Measurements from ENCODE around the gene MYB. TPM values are rescaled to one million over a fixed set of nuclear protein-coding genes. Genes with fewer than 3 reads are reported as not detected.
A peak's percentile ranks its signal among the peaks of the same experiment; 100 is the strongest.

Gene MYB
- total RNA-seq, 1 experiment from 2014 or later: 6.1 TPM

GRCh38 chr6:135162678-135163439, 18.2 kb upstream of the MYB start:
- Mint-ChIP-seq H3K4me1 (peaks cover 7% of the 10 kb centered on the region), H3K9me3 (no peaks in the 10 kb centered on the region), H3K27ac (no peak overlapping the region), H3K27me3 (ENCODE audit: low read depth) (no peaks in the 10 kb centered on the region), H3K4me3 (no peak overlapping the region), H3K36me3 (no peaks in the 10 kb centered on the region)
- TF ChIP-seq CTCF (IDR thresholded peaks at IDR 0.05): peak; percentile 96
- TF ChIP-seq SMAD3 (CRISPR knock-in tag; IDR thresholded peaks at IDR 0.05; ENCODE audit: borderline replicate concordance): no peak
- DNase-seq (ENCODE audit: low spot score) (peak; percentile 89), ATAC-seq (peak; percentile 98)
- ChIA-PET POLR2A (no interaction called here), CTCF (interaction anchor here (0.5 to 2.2 kb wide), 34 partner anchors 9 to 1066 kb away, joined by 3 to 24 read pairs (median 4); partner anchors contain the start of genes HBS1L and MYB)

GRCh38 chr6:135163440-135163738, 17.7 kb upstream of the MYB start:
- H3K27ac Mint-ChIP-seq: no peak overlapping the region
- no peaks in the 10 kb centered on the region for H3K27me3 Mint-ChIP-seq (ENCODE audit: low read depth)
- no peak overlapping the region for H3K4me3 Mint-ChIP-seq
- ATAC-seq: no peak
- H3K4me1 Mint-ChIP-seq: peaks cover 7% of the 10 kb centered on the region
- ChIA-PET POLR2A (no interaction called here), CTCF (interaction anchor here (0.9 to 2.2 kb wide), 9 partner anchors 15 to 277 kb away, joined by 3 to 19 read pairs (median 4); no protein-coding TSS in a partner anchor)
- no peaks in the 10 kb centered on the region for H3K9me3 Mint-ChIP-seq
- H3K36me3 Mint-ChIP-seq: no peaks in the 10 kb centered on the region
- no peak for DNase-seq (ENCODE audit: low spot score)
- TF ChIP-seq ZNF512 (CRISPR knock-in tag; IDR thresholded peaks at IDR 0.05; ENCODE audit: borderline replicate concordance): no peak
- TF ChIP-seq ARID4B (CRISPR knock-in tag; IDR thresholded peaks at IDR 0.05; ENCODE audit: borderline replicate concordance): no peak
- TF ChIP-seq TEAD4 (CRISPR knock-in tag; IDR thresholded peaks at IDR 0.05): no peak
- no peak for TF ChIP-seq PRRX2 (CRISPR knock-in tag; IDR thresholded peaks at IDR 0.05)
- TF ChIP-seq MAX (CRISPR knock-in tag; IDR thresholded peaks at IDR 0.05): no peak
- TF ChIP-seq ZNF219 (CRISPR knock-in tag; IDR thresholded peaks at IDR 0.05; ENCODE audit: borderline replicate concordance): no peak
- TF ChIP-seq STAT6 (CRISPR knock-in tag; conservative IDR thresholded peaks at IDR 0.05; ENCODE audit: low read depth): no peak
- no peak for TF ChIP-seq HMGA2 (CRISPR knock-in tag; IDR thresholded peaks at IDR 0.05)
- no peak for TF ChIP-seq ZNF423 (CRISPR knock-in tag; IDR thresholded peaks at IDR 0.05)
- no peak for TF ChIP-seq E2F1 (CRISPR knock-in tag; IDR thresholded peaks at IDR 0.05)
- no peak for TF ChIP-seq IRF2 (CRISPR knock-in tag; IDR thresholded peaks at IDR 0.05; ENCODE audit: borderline replicate concordance, low read depth)
- TF ChIP-seq AFF4 (CRISPR knock-in tag; IDR thresholded peaks at IDR 0.05; ENCODE audit: borderline replicate concordance): no peak

All from WTC11 (cell line).